ENCODE results near the gene CDIP1.

The CDIP1 gene

DNA sequence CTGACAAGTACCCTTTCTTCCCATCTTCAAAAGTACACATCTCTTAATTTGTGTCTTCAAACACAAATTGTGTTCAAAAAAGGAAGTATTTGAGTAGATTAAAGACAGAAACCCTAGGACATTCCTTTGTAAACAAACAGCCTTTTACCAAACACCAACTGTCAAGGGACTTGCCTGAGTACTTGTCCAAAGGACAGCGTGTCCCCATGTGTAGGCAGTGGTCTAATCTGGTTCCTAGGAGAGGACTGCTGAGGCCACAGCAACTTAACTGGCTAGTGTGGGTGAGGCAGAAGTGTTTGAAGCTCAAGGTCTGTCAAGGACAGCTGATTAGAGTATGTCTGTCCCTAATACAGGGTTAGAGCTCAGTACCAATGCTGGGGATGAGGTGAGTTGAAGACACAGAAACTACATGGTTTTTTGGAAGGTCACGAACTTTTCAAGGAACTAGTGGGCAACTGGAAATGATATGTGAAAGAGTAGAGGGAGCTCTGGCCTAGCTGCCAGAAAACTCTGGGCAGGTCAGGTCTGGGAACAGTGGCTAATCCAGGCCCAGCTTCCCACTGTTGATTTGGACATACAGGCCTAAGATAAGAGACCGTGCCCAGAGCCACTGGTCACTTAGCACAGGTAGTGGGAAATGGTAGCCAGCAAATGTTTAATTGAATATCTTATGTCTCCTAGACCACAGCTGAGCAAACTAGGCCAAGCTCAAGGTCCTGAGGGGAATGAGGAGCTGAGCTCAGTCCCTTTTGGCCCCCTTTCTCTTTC, 52.3 kb downstream of the CDIP1 start:
- H3K27ac ChIP-seq (ENCODE audit: extremely low read depth, low read depth, low read length): no peak overlapping the region
- H3K36me3 ChIP-seq (ENCODE audit: control insufficient read depth in 2 of 2, insufficient read depth in 1 of 2, low read length in 2 of 2): peaks cover 9 to 28% of the 10 kb centered on the region in 2 experiments; a peak in 2 of 3 replicates
- no peaks in the 10 kb centered on the region for H3K9me3 ChIP-seq (ENCODE audit: control insufficient read depth, insufficient read depth, low read depth, low read length)
- CTCF ChIA-PET: no interaction called here
- no peak for TF ChIP-seq BCL6B (tag by site-specific recombination; IDR thresholded peaks at IDR 0.05)
- TF ChIP-seq, protein P1, sequence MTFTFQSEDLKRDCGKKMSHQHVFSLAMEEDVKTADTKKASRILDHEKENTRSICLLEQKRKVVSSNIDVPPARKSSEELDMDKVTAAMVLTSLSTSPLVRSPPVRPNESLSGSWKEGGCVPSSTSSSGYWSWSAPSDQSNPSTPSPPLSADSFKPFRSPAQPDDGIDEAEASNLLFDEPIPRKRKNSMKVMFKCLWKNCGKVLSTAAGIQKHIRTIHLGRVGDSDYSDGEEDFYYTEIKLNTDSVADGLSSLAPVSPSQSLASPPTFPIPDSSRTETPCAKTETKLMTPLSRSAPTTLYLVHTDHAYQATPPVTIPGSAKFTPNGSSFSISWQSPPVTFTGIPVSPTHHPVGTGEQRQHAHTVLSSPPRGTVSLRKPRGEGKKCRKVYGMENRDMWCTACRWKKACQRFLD (tag by site-specific recombination; IDR thresholded peaks at IDR 0.05): no peak
- no peak for TF ChIP-seq ZNF549 (tag by site-specific recombination; IDR thresholded peaks at IDR 0.05)
- no peak for TF ChIP-seq ZSCAN23 (tag by site-specific recombination; IDR thresholded peaks at IDR 0.05)
- TF ChIP-seq, protein P2, sequence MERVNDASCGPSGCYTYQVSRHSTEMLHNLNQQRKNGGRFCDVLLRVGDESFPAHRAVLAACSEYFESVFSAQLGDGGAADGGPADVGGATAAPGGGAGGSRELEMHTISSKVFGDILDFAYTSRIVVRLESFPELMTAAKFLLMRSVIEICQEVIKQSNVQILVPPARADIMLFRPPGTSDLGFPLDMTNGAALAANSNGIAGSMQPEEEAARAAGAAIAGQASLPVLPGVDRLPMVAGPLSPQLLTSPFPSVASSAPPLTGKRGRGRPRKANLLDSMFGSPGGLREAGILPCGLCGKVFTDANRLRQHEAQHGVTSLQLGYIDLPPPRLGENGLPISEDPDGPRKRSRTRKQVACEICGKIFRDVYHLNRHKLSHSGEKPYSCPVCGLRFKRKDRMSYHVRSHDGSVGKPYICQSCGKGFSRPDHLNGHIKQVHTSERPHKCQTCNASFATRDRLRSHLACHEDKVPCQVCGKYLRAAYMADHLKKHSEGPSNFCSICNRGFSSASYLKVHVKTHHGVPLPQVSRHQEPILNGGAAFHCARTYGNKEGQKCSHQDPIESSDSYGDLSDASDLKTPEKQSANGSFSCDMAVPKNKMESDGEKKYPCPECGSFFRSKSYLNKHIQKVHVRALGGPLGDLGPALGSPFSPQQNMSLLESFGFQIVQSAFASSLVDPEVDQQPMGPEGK (tag by site-specific recombination; IDR thresholded peaks at IDR 0.05): no peak
- no peak for TF ChIP-seq SCRT1 (tag by site-specific recombination; IDR thresholded peaks at IDR 0.05; ENCODE audit: borderline replicate concordance)
- no peak for TF ChIP-seq ZNF791 (tag by site-specific recombination; IDR thresholded peaks at IDR 0.05)
- no peak for TF ChIP-seq KLF17 (tag by site-specific recombination; IDR thresholded peaks at IDR 0.05)
- TF ChIP-seq, protein P3, sequence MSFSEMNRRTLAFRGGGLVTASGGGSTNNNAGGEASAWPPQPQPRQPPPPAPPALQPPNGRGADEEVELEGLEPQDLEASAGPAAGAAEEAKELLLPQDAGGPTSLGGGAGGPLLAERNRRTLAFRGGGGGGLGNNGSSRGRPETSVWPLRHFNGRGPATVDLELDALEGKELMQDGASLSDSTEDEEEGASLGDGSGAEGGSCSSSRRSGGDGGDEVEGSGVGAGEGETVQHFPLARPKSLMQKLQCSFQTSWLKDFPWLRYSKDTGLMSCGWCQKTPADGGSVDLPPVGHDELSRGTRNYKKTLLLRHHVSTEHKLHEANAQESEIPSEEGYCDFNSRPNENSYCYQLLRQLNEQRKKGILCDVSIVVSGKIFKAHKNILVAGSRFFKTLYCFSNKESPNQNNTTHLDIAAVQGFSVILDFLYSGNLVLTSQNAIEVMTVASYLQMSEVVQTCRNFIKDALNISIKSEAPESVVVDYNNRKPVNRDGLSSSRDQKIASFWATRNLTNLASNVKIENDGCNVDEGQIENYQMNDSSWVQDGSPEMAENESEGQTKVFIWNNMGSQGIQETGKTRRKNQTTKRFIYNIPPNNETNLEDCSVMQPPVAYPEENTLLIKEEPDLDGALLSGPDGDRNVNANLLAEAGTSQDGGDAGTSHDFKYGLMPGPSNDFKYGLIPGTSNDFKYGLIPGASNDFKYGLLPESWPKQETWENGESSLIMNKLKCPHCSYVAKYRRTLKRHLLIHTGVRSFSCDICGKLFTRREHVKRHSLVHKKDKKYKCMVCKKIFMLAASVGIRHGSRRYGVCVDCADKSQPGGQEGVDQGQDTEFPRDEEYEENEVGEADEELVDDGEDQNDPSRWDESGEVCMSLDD (tag by site-specific recombination; IDR thresholded peaks at IDR 0.05): no peak
- no peak for TF ChIP-seq ZIC2 (tag by site-specific recombination; IDR thresholded peaks at IDR 0.05)
- TF ChIP-seq ZNF610 (tag by site-specific recombination; IDR thresholded peaks at IDR 0.05; ENCODE audit: borderline replicate concordance): no peak
- no peak for TF ChIP-seq ZNF114 (tag by site-specific recombination; IDR thresholded peaks at IDR 0.05)
- TF ChIP-seq ZNF561 (tag by site-specific recombination; IDR thresholded peaks at IDR 0.05; ENCODE audit: borderline replicate concordance): no peak
- TF ChIP-seq HOXA7 (CRISPR knock-in tag; IDR thresholded peaks at IDR 0.05; ENCODE audit: borderline replicate concordance): no peak
- H3K4me1 ChIP-seq (ENCODE audit: control insufficient read depth, insufficient read depth, low read length): peaks cover 7% of the 10 kb centered on the region; the same call in 1 of the 2 replicates
- POLR2A ChIA-PET: interaction anchor here (0.8 to 1.0 kb wide), 3 partner anchors 10 to 215 kb away, joined by 3 read pairs; partner anchors contain the start of gene HMOX2
- H3K4me3 ChIP-seq (ENCODE audit: low read depth, low read length): no peak overlapping the region

- H3K27ac ChIP-seq (ENCODE audit: extremely low read depth, low read depth, low read length): no peak overlapping the region
- POLR2A ChIA-PET: no interaction called here
These were observed 56.6 kb downstream of the CDIP1 start for GRCh38 chr16:4481963-4482362.

More at GRCh38 chr16:4481963-4482362, 56.6 kb downstream of the CDIP1 start:
- no peaks in the 10 kb centered on the region for H3K9me3 ChIP-seq (ENCODE audit: control insufficient read depth, insufficient read depth, low read depth, low read length)
- CTCF ChIA-PET: interaction anchor here (0.6 to 1.1 kb wide), 2 partner anchors 30 to 103 kb away, joined by 3 read pairs; no protein-coding TSS in a partner anchor
- no peak overlapping the region for H3K4me3 ChIP-seq (ENCODE audit: low read depth, low read length)
- TF ChIP-seq ZNF280C (tag by site-specific recombination; IDR thresholded peaks at IDR 0.05): no peak
- TF ChIP-seq, protein P4, sequence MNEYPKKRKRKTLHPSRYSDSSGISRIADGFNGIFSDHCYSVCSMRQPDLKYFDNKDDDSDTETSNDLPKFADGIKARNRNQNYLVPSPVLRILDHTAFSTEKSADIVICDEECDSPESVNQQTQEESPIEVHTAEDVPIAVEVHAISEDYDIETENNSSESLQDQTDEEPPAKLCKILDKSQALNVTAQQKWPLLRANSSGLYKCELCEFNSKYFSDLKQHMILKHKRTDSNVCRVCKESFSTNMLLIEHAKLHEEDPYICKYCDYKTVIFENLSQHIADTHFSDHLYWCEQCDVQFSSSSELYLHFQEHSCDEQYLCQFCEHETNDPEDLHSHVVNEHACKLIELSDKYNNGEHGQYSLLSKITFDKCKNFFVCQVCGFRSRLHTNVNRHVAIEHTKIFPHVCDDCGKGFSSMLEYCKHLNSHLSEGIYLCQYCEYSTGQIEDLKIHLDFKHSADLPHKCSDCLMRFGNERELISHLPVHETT (tag by site-specific recombination; IDR thresholded peaks at IDR 0.05): no peak
- peaks cover 7% of the 10 kb centered on the region; the same call in 1 of the 2 replicates for H3K4me1 ChIP-seq (ENCODE audit: control insufficient read depth, insufficient read depth, low read length)
- peaks cover 4 to 20% of the 10 kb centered on the region in 2 experiments; a peak in 2 of 3 replicates for H3K36me3 ChIP-seq (ENCODE audit: control insufficient read depth in 2 of 2, insufficient read depth in 1 of 2, low read length in 2 of 2)
